EH (cell line): Measurements from ENCODE around the gene EGFL8.
"Not testable (repeated sequence)": the region's sequence is repeated elsewhere in the genome, so short reads cannot be mapped to it uniquely, and the experiment has no call there.

ENCODE experiments used
- DNase-seq: peaks from one replicate; pipeline ENCODE4 v3.0.0-alpha.2; 2015; ENCODE audit warnings: low read depth

The EGFL8 gene

GRCh38 chr6:32184084-32184640 is 19.8 kb downstream of the EGFL8 start, which contains the start of gene AGER:
AGER (minus strand) TSS chr6:32184253; CDS start chr6:32184222, 31 bp downstream.
- DNase-seq = no peak

DNA sequence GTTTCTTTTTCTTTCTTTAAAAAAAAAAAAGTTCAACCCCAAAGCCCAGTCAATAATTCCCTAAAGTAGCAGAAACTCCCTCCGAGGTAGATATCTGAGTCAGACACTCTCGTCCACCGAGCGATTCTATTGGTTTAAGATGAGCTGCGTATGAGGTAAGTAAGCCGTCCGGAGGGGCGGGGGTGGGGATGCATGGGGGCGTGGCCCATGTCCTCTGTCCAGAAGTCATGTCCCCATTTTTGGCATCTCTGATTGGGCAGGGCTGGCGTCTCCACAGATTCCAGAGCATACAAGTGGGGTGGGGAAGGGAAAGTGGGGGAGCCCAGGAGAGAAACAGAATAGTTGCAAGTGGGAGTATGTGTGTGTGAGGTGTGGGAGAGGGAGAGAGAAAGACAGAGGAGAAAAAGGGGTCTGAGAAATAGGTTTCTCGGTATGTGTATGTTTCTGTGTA is 21.3 kb downstream of the EGFL8 start:
- DNase-seq = peak; percentile 94

DNA sequence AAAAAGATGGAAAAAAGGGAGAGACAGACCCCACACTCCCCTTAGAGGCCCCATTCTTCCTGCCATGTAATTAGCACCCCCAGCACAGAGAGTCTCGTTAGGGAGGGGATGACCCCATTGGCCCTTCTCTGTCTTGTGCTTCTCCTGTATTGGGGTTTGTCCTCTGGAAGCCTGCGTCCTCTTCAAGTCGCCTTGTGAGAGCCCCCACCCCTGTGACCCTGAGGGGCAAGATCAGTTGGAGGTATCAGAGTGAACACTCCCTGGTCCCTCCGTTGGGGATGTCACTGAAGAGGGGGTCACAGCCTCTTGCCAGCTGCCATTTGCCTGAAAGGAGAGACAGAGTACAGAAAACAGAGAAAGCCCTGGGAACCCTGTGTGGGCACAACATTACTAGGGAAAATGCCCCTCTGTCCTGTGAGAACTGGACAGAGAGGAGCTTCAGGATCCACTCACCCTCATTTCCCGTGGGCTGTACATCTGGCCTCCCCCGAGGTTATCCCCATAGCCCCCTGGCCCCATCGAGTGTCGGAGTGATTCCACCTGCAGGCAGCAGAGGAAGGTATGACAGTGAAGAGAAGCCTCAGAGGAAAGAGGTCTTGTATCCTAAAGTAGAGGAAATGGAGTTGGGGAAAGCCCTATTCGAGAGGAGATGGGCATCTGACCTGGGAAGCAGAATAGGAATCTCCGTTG is 21.9 kb downstream of the EGFL8 start:
- not testable (repeated sequence) for DNase-seq

DNA sequence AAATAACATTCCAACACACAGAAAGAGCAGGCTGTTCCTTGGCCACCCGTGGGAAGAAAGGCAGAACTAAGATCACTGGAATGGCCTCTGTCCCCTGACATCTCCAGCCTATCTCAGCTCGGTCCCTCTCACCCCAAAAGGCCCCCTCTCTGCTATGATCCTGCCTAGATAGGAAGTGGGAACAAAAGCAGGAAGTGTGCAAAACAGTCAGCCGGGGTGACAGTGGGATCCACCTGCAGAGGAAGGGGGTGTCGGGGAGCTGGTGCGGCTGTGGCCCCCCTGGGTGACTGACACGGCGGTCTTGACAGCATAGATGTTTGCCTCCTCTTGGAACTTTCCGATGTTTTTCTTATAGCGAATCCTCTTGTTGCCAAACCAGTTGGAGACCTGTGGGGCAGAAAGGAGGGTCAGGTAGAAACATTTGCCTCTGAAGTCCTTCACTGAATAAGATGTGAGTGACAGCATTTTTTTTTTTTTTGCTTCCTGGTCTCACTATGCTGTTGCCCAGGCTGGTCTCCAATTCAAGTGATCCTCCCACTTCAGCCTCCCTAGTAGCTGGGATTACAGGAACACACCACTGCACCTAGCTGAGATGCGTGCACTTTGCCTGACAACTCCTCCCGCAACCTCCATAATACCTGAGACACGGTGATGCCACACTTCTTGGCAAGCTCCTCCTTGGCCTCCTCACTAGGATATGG is 22.8 kb downstream of the EGFL8 start:
- DNase-seq = no peak

DNA sequence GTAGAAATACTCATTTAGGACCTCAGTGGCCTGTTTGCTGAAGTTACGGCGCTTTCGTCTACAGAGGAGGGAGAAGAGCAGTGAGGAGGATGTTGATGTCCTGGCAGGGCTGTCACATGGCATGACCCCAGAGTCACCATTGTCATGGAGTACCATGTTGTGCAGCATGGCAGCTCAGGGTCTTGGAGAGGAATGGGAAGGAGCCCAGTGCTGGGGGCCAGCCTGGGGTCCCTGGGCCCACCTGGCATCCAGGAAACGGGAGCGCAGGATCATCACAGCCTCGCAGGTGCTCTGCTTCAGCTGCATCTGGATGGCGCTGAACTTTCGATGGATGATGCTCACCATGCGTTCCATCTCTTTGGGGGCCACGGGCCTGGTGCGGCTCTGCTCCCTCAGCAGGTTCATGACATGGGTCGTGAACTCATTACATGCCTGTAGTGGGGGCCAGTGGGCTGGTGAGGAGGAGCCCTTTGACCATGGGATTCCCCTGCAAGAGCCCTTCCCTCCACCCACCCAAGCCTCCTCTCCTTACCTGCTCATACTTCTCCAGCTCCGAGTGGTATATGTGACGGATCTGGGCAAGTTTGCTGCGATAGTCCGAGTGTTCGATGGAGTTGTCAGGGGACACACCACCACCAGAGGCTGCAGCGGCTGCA is 23.5 kb downstream of the EGFL8 start:
- DNase-seq = not testable (repeated sequence)

DNA sequence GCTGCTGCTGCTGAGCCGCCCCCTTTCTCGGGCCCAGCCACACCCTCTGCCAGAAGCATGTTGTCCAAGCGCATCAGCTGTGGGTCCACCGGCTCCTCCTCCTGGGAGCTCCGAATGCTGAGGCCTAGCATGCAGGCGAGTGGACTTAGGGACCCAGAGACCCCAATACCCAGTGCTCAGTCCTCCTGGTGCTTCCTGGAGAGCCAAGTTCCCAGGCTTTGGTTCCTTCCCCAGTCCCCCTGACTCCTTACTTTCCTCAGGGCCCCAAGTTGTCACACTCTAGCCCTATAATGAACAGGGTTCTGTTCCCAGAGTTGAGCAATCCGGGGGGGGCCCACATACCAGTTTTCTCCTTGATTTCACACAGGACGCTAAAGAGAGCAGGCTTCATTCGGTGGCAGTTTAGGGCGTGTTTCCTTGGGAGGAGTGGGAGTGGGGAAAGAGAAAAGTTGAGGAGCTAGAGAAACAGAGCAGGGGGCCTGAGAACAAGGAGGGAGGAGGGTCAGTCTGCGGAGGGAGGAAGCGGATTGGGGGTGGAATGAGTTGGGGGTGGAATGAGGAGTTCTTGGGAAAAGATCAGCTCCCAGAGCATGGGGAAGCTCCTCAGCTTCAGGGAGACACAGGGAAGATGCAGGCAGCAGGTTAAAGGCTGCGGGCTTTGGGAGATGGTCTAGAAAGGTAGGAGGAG is 24.1 kb downstream of the EGFL8 start:
- DNase-seq = peak; percentile 33

GRCh38 chr6:32189069-32189741 is 24.8 kb downstream of the EGFL8 start:
- DNase-seq = no peak

DNA sequence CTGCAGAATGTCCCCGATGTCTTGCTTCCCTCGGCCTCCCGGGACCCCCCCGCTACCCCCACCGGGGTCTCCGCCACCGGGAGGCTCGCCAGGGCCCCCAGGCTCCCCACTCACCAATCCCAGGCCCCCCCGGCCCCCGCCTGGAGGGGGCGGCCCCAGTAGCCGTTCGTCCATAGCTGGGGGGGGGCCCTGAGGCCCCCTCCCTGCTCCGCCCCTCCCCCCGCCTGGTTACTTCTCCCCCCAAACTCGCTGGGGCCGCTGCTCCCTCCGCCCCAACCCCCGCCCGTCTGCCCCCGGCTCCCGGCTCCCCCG is 25.3 kb downstream of the EGFL8 start:
- no peak for DNase-seq

DNA sequence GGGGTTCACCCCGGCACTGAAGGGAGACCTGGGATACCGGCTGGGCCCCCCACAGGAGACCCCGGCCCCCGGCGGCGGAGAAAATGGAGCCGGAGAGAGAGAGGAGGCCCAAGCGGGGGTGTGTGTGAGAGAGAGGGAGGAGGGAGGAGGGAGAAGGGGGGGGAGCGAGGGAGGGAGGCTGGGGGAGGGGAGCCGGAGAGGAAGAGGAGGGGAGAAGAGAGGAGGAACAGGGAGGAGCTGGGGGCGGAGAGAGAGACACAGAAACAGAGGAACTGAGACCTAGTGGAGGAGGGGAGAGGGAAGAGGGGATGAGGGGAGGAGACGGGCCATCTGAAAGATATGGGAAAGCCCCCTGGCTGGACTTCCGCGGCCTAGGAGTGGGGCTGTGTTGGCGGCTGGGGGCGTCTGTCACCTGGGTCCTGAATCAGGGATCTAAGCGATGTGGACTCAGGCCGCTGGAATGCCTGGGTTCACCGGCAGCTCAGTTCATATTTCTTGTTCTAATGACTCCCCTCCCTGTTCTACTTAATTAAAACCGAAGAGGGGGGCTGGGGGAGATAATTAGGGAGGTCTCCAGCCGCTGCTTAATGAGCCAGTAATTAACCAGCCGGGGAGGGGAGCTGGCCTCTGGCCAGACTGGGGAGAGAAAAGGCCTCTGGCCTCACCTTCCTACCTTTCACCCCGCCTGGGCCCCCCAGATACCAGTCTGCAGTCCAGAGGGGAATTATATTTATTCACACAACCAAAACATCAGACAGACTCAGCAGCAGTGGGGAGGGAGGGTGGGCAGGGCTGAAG is 25.9 kb downstream of the EGFL8 start, which contains the start of gene PBX2:
TSS of gene PBX2 (minus strand) at position 149 of the 798 bp plus-strand sequence. CDS start 287 bp downstream, outside the sequence.
- peak; percentile 94 for DNase-seq

- no peak for DNase-seq
These were observed 26.7 kb downstream of the EGFL8 start for GRCh38 chr6:32190911-32191677.

GRCh38 chr6:32191696-32192607 is 27.6 kb downstream of the EGFL8 start:
- no peak for DNase-seq

DNA sequence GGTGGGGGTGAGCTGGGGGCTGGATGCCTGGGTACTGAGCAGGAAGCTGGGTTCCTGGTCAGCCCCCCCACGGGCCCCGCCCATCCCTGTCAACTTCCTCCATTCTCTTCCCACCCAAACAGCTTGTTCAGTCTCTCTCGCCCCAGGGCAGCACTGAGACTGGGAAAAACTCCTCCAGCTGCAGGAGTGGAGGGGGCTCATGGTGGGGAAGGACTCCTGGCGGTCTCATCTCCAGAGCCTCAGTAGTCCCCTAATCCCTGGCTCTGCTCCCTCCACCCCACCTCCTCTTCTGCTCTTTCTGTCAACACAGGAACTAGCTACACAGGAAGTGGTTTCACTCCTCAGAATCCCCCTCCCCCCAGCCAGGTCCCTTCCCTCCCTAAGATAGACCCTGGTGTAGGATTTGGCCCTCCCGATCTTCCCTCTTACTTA is 28.2 kb downstream of the EGFL8 start, which contains the start of gene GPSM3:
TSS of gene GPSM3 (minus strand) at position 36 of the 432 bp plus-strand sequence. CDS start 130 bp downstream, outside the sequence.
- peak; percentile 68 for DNase-seq

DNA sequence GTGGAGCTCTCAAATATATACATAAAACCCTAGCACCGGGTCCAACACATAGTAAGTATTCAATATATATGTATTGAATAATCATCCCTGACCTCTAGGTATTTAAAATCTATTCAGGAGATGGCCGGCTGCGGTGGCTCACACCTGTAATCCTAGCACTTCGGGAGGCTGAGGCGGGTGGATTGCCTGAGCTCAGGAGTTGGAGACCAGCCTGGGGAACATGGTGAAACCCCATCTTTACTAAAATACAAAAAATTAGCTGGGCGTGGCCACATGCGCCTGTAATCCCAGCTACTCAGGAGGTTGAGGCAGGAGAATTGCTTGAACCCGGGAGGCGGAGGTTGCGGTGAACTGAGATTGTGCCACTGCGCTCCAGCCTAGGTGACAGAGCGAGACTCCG is 28.7 kb downstream of the EGFL8 start:
- DNase-seq = not testable (repeated sequence)

DNA sequence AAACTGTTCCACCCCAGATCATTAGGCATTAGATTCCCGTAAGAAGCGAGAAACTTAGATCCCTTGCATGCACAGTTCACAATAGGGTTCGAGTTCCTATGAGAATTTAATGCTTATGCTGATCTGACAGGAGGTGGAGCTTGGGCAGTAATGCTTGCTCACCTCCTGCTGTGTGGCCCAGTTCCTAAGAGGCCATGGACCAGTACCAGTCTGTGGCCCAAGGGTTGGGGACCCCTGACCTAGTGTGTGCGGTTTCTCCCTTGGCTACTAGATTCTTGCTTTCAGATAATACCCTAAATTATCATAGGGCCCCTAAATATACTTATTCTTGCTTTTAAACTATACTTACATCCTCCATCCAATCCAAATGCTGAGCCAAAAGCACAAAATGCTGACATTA is 30.0 kb downstream of the EGFL8 start:
- no peak for DNase-seq

DNA sequence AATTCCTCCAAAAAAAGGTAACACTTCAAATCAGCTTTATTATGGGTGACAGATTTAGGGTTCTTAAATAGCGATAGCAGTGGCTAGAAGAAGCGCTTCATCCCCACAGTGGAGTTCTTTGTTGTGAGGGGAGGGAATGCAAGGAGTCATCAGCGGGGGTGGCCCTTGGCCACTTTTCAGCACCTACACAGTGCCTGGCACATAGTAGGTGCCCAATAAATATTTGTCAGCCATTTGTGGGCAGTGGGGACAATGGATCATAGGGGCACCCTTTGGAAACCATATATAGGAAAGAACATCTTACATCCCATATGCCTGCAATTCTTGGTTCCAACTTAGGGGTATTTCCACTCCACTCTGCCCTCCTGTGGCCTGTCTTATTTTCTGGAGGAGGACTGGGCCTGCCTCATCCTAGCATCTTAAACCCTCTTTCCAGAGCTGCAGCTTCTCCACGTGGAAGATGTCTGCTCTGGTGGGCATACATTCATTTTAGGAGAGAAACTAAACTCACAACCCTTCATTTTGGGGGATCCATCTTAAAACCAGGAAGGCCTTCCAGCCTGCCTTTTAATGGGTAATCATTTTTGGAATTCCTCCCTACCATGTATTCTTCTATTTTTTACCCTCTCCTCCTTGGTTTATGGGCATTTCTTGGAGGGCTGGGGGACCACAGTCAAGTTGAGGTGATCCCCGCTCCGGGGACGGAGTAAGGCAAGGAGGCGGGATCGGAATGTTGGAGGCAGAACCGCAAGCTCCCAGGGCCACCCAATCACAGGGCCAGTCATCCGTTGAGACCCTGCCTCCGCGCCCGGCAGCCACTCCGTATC is 30.6 kb downstream of the EGFL8 start:
- DNase-seq = peak; percentile 67

DNA sequence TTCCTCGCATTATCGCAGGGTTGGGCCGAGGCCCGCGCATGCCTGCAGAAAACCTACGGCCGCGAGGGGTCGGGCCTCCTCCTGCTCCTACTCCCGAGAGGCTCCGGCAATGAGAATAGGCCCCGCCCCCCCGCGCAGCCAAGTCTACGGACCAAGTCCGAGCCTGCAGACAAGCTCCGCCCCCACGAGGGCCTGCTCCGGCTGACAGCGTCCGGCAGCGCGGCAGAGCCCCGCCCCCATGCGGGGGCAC is 31.2 kb downstream of the EGFL8 start:
- peak; percentile 100 for DNase-seq

DNA sequence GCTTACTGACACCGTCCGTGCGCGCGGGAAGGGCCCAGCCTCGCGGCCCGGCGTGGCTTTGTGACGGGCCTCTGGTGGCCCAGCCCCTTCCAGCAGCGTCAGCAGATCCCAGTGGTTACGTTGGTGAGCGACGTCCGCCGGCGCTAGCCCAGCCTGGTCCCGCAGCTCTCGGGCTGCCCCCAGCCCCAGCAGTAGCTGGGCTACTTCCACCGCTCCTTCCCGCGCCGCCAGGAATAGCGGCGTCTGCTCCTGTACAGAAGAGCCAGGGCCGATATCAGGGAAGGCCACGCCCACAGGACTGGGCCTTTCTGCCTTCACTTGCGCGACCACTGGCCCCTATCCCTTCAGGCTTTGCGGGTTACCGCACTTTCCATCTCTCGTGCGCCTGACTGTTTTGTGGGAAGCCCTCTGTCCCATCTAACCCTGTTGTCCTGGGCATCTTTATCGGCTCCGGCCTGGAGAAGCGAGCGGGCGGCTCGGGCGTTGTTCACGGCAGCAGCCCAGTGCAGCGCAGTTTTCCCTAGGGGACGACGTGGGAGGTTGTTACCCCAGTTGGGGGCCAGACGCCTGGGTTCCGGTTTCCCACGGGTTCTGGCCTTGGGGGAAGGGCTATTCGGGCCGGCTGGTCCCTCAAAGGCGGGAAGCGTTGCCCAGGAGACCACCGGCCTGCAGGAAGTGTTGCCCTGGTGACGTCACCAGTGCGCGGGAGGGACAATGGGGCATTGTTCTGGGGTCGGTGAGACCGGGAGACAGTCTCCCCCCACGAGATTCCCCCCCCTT is 31.7 kb downstream of the EGFL8 start:
- peak; percentile 84 for DNase-seq
